Neural cell (in vitro differentiated cells): ENCODE results near the gene YBX2.

Experiments used
- CTCF ChIP-seq: fragments of 450-650 bp; IDR thresholded peaks from 2 replicates; pipeline ENCODE4 v1.5.1; 2014; ENCODE audit warnings: antibody characterized with exemption, mild to moderate bottlenecking, moderate library complexity; ENCODE audit not compliant: poor library complexity, severe bottlenecking
- EP300 ChIP-seq: fragments of 450-650 bp; conservative IDR thresholded peaks from 2 replicates; pipeline ENCODE4 v1.6.1; 2014; ENCODE audit warnings: antibody characterized with exemption, mild to moderate bottlenecking, moderate library complexity; ENCODE audit not compliant: poor library complexity, severe bottlenecking
- EZH2 ChIP-seq: fragments of 200-600, 300-800 bp; shearing (Covaris generic), sonication (generic); IDR thresholded peaks from 2 replicates; pipeline ENCODE4 v1.6.1; 2014; ENCODE audit warnings: antibody characterized with exemption, low read length, borderline replicate concordance, mild to moderate bottlenecking; ENCODE audit not compliant: insufficient read depth, poor library complexity, severe bottlenecking
- POLR2AphosphoS5 ChIP-seq: IDR thresholded peaks from 2 replicates; pipeline ENCODE4 v1.6.1; 2012
- RAD21 ChIP-seq: fragments of 450-650 bp; conservative IDR thresholded peaks from 2 replicates; pipeline ENCODE4 v1.6.1; 2014; ENCODE audit warnings: antibody characterized with exemption, mild to moderate bottlenecking, moderate library complexity
- REST ChIP-seq: IDR thresholded peaks from 2 replicates; pipeline ENCODE4 v1.6.1; 2012; ENCODE audit warnings: borderline replicate concordance
- SMC3 ChIP-seq: fragments of 450-650 bp; conservative IDR thresholded peaks from 2 replicates; pipeline ENCODE4 v1.6.1; 2014; ENCODE audit warnings: antibody characterized with exemption, mild to moderate bottlenecking, moderate library complexity; ENCODE audit not compliant: poor library complexity
- TAF1 ChIP-seq: IDR thresholded peaks from 2 replicates; pipeline ENCODE4 v1.6.1; 2012; ENCODE audit warnings: low read depth

- TF ChIP-seq EZH2: no peak
- TF ChIP-seq REST: no peak
- TF ChIP-seq POLR2AphosphoS5: no peak
- no peak for TF ChIP-seq CTCF
- TF ChIP-seq EP300: no peak
- TF ChIP-seq SMC3: no peak
- TF ChIP-seq TAF1: no peak
- TF ChIP-seq RAD21: no peak
Measured at GRCh38 chr17:7249214-7249613, 45.2 kb downstream of the YBX2 start.
